ENCODE measurements around the gene ENOX1.
"Not testable (repeated sequence)": the region's sequence is repeated elsewhere in the genome, so short reads cannot be mapped to it uniquely, and the experiment has no call there.

Gene ENOX1

GRCh38 chr13:43416408-43416807, 370.4 kb downstream of the ENOX1 start:
- DNase-seq = not testable (repeated sequence)

GRCh38 chr13:43415903-43416391, 370.8 kb downstream of the ENOX1 start:
- DNase-seq = not testable (repeated sequence)

- DNase-seq = no peak
These were observed 372.7 kb downstream of the ENOX1 start for GRCh38 chr13:43414111-43414510.

- no peak for DNase-seq
These were observed 375.0 kb downstream of the ENOX1 start for GRCh38 chr13:43411741-43412140.

GRCh38 chr13:43411211-43411610, 375.6 kb downstream of the ENOX1 start:
- DNase-seq = no peak

- no peak for DNase-seq
These were observed 378.5 kb downstream of the ENOX1 start for GRCh38 chr13:43408274-43408673.

GRCh38 chr13:43407023-43407581, 379.7 kb downstream of the ENOX1 start:
- no peak for DNase-seq

- DNase-seq = no peak
These were observed 381.3 kb downstream of the ENOX1 start for GRCh38 chr13:43405457-43405856.

GRCh38 chr13:43402380-43402779, 384.4 kb downstream of the ENOX1 start:
- DNase-seq = no peak

- DNase-seq = no peak
These were observed 385.4 kb downstream of the ENOX1 start for GRCh38 chr13:43401361-43401760.

- DNase-seq = no peak
These were observed 389.7 kb downstream of the ENOX1 start for GRCh38 chr13:43397111-43397510.

- DNase-seq = no peak
These were observed 395.7 kb downstream of the ENOX1 start for GRCh38 chr13:43391036-43391435.

- no peak for DNase-seq
These were observed 396.2 kb downstream of the ENOX1 start for GRCh38 chr13:43390619-43391018.

GRCh38 chr13:43389983-43390382, 396.8 kb downstream of the ENOX1 start:
- DNase-seq = no peak

- no peak for DNase-seq
These were observed 397.2 kb downstream of the ENOX1 start for GRCh38 chr13:43389573-43389972.

- DNase-seq = no peak
These were observed 398.3 kb downstream of the ENOX1 start for GRCh38 chr13:43388282-43389034.

- no peak for DNase-seq
These were observed 398.9 kb downstream of the ENOX1 start for GRCh38 chr13:43387880-43388279.

GRCh38 chr13:43383498-43384165, 403.1 kb downstream of the ENOX1 start:
- no peak for DNase-seq

- no peak for DNase-seq
These were observed 407.0 kb downstream of the ENOX1 start for GRCh38 chr13:43379738-43380137.

GRCh38 chr13:43377973-43378372, 408.8 kb downstream of the ENOX1 start:
- DNase-seq = no peak

GRCh38 chr13:43377149-43377548, 409.6 kb downstream of the ENOX1 start:
- DNase-seq = no peak

- no peak for DNase-seq
These were observed 410.2 kb downstream of the ENOX1 start for GRCh38 chr13:43376596-43376995.

GRCh38 chr13:43375797-43376465, 410.8 kb downstream of the ENOX1 start:
- no peak for DNase-seq
